SK-N-SH treated with all-trans-retinoic acid at 6 μM for 48 hours (cell line): Measurements from ENCODE around the gene SERPINE2.

Source experiments
- ARNTL ChIP-seq: fragments of 450-650 bp; formaldehyde crosslinking; IDR thresholded peaks from 2 replicates; pipeline ENCODE4 v1.5.0; 2020; ENCODE audit warnings: low read depth, mild to moderate bottlenecking, moderate library complexity, borderline replicate concordance
- CSRNP3 ChIP-seq: fragments of 250-450 bp; sonication (Bioruptor Pico); IDR thresholded peaks from 2 replicates; pipeline ENCODE4 v1.5.1; 2021; ENCODE audit warnings: mild to moderate bottlenecking, moderate library complexity
- GLIS3 ChIP-seq: fragments of 250-450 bp; sonication (Bioruptor Pico); IDR thresholded peaks from 2 replicates; pipeline ENCODE4 v1.5.0; 2020; ENCODE audit warnings: mild to moderate bottlenecking, moderate library complexity
- PATZ1 ChIP-seq: fragments of 250-450 bp; sonication (Bioruptor Pico); IDR thresholded peaks from 2 replicates; pipeline ENCODE4 v1.8.0; 2020; ENCODE audit warnings: mild to moderate bottlenecking, moderate library complexity, borderline replicate concordance
- PPARA ChIP-seq: fragments of 250-450 bp; sonication (Bioruptor Pico); IDR thresholded peaks from 2 replicates; pipeline ENCODE4 v1.5.0; 2020; ENCODE audit warnings: mild to moderate bottlenecking, borderline replicate concordance
- RARB ChIP-seq: fragments of 250-450 bp; sonication (Bioruptor Pico); IDR thresholded peaks from 2 replicates; pipeline ENCODE4 v1.8.0; 2021; ENCODE audit warnings: mild to moderate bottlenecking, moderate library complexity
- SNAI2 ChIP-seq: fragments of 250-450 bp; sonication (Bioruptor Pico); IDR thresholded peaks from 2 replicates; pipeline ENCODE4 v1.5.0; 2020; ENCODE audit warnings: mild to moderate bottlenecking, moderate library complexity
- TOX ChIP-seq: fragments of 250-450 bp; sonication (Bioruptor Pico); IDR thresholded peaks from 2 replicates; pipeline ENCODE4 v1.8.0; 2021; ENCODE audit warnings: mild to moderate bottlenecking, moderate library complexity, borderline replicate concordance
- TSHZ2 ChIP-seq: fragments of 250-450 bp; sonication (Bioruptor Pico); IDR thresholded peaks from 2 replicates; pipeline ENCODE4 v1.5.0; 2020; ENCODE audit warnings: mild to moderate bottlenecking, moderate library complexity
- ZC3H10 ChIP-seq: fragments of 250-450 bp; sonication (Bioruptor Pico); IDR thresholded peaks from 2 replicates; pipeline ENCODE4 v1.5.1; 2021; ENCODE audit warnings: mild to moderate bottlenecking, moderate library complexity
- ZFP30 ChIP-seq: fragments of 450-650 bp; formaldehyde crosslinking; IDR thresholded peaks from 2 replicates; pipeline ENCODE4 v1.5.0; 2022; ENCODE audit warnings: mild to moderate bottlenecking, moderate library complexity
- ZNF565 ChIP-seq: fragments of 450-650 bp; formaldehyde crosslinking; conservative IDR thresholded peaks from 2 replicates; pipeline ENCODE4 v1.5.0; 2020; ENCODE audit warnings: low read depth, mild to moderate bottlenecking, moderate library complexity

- TF ChIP-seq PATZ1 = no peak
- no peak for TF ChIP-seq ZC3H10 (CRISPR knock-in tag)
- TF ChIP-seq ZNF565 (CRISPR knock-in tag) = no peak
- no peak for TF ChIP-seq PPARA (CRISPR knock-in tag)
- no peak for TF ChIP-seq ZFP30 (CRISPR knock-in tag)
- no peak for TF ChIP-seq RARB (CRISPR knock-in tag)
- TF ChIP-seq ARNTL = no peak
- no peak for TF ChIP-seq TSHZ2 (CRISPR knock-in tag)
- no peak for TF ChIP-seq TOX (CRISPR knock-in tag)
- no peak for TF ChIP-seq SNAI2 (CRISPR knock-in tag)
- no peak for TF ChIP-seq GLIS3
- no peak for TF ChIP-seq CSRNP3 (CRISPR knock-in tag)
Measured at GRCh38 chr2:223971731-223972130, 67.4 kb downstream of the SERPINE2 start.
